Stimulated activated CD4-positive, alpha-beta T cell treated with anti-CD3 and anti-CD28 coated beads, TNF-alpha, amount 100 ng/mL, for 48 hours (primary cell): ENCODE data around the gene MOK.
"Not testable (repeated sequence)": the region's sequence is repeated elsewhere in the genome, so short reads cannot be mapped to it uniquely, and the experiment has no call there.

Experiments used
- DNase-seq, 3 donors: peaks; one replicate each; pipeline ENCODE4 v3.0.0-alpha.2; 2020; ENCODE audit warnings: low read depth in 3 of 3

MOK gene

DNA sequence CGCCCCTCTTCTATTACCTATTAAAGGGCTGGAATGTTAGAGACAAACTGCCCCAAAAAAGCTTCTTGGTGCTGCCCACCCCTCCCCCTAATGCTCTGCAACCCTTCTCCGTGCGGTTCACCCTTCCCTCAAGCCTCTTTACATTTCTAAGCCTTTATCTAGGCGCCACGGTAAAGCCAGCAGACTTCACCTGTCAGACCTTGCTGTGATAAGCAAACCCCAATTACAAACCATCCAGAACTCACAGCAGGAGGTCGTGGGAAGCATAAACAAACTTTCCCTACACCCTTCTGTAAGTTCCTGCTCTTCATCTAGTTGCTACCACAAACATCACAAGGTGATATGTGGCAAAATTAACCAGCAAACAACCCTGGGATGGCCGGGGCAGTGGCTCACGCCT lies 56.8 kb downstream of the MOK start:
- DNase-seq: no peak

- no peak for DNase-seq
Measured at GRCh38 chr14:102246071-102246470, 58.9 kb downstream of the MOK start.

DNA sequence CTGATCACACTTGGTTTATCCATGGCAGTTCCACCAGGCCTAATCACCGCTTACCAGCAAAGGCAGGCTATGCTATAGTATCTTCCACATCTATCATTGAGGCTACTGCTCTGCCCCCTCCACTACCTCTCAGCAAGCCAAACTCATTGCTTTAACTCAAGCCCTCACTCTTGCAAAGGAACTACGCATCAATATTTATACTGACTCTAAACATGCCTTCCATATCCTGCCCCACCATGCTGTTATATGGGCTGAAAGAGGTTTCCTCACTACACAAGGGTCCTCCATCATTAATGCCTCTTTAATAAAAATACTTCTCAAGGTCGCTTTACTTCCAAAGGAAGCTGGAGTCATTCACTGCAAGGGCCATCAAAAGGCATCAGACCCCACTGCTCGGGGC lies 61.2 kb downstream of the MOK start:
- not testable (repeated sequence) for DNase-seq

DNA sequence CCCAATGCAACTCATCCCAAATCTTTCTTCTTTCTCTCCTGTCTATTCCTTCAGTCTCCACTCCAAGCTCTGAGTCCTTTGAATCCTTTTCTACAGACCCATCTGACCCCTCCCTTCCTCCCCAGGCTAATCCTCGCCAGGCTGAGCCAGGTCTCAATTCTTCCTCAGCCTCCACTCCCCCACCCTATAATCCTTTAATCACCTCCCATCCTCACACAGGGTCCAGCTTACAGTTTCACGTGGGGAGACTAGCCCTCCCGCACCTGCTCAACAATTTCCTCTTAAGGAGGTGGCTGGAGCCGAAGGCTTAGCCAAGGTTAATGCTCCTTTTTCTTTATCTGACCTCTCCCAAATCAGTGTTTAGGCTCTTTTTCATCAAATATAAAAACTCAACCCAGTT lies 63.8 kb downstream of the MOK start:
- no peak for DNase-seq

- DNase-seq: not testable (repeated sequence)
Measured at GRCh38 chr14:102240481-102240880, 64.5 kb downstream of the MOK start.

DNA sequence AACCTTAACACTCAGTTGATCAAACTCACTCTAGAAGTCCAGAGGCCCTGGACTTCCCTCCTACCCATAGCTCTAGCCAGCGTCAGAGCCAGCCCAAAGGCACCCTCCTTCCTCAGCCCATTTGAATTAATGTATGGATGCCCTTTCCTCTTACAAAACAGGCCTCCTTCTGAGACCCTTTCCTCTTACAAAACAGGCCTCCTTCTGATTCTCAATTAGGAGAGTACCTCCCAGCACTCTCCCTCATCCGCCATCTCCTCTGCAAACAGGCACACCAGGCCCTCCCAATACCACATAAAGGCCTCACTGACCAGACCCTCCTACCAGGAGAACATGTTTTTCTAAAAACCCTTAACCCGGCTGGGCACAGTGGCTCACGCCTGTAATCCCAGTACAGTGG lies 65.7 kb downstream of the MOK start:
- DNase-seq: no peak

- DNase-seq: no peak
Measured at GRCh38 chr14:102238766-102239165, 66.2 kb downstream of the MOK start.

DNA sequence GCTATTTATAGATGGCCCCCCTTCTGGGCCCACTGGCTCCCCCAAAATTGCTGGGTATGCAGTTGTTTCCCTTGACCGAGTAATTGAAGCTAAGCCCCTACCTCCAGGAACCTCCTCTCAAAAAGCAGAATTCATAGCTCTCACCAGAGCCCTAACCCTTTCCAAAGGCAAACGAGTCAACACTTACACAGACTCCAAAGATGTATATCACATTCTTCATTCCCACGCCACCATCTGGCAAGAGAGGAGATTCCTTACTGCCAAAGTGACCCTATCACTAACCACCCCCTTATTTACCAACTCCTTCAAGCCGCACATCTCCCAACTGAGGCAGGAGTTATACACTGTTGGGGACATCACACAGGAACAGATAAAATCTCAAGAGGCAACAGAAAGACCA lies 66.8 kb downstream of the MOK start:
- DNase-seq: no peak

DNA sequence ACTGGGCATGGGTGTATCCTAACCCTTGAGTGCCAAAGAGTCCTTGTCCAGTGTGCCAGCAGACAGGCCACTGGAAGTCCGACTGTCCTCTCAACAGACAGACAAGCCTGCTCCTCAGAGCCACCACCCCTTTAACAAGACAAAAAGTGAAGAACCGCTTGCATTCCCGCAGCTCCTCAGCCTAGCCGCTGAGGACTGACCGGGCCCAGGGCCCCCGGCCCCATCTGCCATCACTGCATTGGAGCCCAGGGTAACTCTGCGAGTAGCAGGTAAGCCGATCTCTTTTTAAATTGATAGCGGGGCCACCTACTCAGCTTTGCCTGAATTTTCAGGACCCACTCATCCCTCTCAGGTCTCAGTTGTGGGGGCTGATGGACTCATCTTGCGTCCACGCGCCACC lies 68.9 kb downstream of the MOK start:
- no peak for DNase-seq

- peak; percentile 65 to 80 (median 66) for DNase-seq
Measured at GRCh38 chr14:102235275-102235897, 69.6 kb downstream of the MOK start.

DNA sequence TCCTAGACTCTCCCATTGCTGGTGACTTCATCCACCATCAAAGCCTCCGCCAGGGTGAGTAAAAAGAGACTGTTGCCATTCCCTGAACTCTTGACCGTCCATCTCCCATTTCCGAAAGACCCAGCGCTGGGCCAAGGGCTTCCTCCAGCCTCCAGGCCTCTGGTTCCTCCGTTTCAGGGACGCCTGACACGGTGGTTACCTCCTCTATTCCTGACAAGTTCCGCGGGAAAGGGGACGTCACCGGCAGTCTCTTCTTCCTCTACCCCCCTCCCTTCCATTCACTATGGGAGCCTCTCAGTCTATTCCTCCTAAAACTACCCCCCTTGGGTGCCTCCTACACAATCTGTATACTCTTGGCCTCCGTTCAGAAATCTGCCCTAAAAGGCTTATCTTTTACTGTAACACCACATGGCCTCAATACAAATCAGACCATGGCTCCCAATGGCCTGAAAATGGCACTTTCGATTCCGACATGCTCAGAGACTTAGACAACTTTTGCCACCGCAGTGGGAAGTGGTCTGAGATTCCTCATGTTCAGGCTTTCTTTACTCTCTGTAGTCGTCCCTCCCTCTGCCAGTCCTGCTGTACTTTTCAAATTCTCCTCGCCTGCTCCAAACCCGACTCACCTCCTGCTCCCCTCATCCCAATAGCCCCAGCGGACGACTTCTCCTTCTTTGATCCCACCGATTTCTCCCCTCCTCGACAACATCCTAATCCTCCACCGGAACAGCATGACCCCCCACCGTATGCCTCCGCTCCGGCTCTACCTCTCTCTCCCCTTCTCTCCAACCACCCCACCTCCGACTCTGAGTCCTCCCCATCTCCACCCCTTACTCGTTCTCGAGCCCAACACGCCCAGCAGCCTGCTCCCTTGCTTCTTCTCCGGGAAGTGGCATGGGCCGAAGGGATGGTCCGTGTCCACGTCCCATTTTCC lies 70.4 kb downstream of the MOK start:
- DNase-seq: no peak

DNA sequence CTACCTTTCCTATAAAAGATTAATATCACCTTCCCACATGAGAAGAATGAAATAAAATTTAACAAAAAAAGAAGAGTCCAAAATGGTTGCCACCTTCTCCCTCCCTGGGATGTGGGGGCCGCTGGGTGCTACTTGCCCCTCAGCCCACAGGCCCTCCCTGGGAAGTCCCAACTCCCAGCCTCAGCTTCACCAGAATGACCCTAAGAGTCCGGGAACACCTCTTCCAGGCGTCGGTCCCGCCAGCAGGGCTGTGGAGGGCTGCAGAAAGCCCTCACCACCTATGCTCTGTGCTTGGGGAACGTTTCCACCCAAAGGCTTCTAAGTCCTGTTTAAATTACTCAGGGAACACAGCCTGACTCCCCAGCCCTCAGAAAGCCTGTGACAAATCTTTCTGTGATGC lies 71.9 kb downstream of the MOK start:
- DNase-seq: no peak

DNA sequence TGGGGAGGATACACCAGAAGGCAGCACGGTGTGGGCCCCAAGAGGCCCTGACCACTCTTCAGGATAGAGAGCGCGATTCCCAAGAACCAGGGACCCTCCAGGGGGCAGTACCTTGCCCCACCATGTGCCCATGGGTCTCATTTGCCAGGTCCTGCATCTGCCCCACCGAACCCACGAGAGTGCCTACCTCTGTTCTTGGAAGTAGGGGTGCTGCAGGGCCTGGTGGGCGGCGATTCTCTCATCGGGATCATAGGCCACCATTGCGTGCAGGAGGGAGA lies 72.7 kb downstream of the MOK start:
- DNase-seq: no peak

DNA sequence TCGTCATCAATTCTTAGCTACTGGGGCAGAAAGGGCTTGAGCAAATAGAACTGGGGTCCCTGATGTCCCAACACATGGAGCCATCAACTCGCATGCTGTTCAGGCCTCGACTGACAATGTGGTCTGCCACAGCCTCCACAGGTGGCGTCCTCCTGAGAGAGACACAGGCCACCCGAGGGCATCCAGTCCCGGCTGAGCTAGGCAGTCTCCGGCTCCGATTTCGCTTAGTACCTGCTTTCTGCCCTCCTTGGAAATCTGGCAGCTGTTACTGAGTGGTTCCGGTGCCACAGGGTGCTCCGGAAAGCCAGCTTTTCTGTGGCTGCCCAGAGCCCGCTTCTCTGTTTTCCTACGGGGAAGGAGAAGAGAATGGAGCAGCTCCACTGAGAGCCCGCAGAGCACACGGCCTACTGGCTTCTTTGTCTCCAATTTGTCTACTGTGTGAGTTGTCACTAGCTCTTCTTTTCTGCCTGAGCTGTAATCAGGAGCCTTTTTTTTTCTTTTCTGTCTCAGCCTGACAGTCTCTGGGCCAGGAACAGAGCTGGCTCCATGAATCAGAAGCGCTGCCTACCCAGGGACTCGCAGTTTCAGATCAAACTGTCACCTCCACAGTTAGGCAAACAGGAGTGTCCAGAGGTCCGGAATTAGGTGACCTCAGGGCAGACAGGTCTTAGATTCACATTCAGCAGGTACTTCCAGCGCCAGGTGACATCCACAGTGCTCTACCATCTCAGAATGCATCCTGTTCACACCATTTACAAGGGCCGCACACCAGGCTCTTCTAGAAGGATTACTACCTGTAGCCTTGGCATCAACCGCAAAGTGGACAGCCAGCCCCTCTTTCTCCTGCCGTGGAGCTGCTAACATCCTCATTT lies 73.3 kb downstream of the MOK start:
- no peak for DNase-seq

GRCh38 chr14:102230481-102231210 lies 74.3 kb downstream of the MOK start:
- no peak for DNase-seq

DNA sequence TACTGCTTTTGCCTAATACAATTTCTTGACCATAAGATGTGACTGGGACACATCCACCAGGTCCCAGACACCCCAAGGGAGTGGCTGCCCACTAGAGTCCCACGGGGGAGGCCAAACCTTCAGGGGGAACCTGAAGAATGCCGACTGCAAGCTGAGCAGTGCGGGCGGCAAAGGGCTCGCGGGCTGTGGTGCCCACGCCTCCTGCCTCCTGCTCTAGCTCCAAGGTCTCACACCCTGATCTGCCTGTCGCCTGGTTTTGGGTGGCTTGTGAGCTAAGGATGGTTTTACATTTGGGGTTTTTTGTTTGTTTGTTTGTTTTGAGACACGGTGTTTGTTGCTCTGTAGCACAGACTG lies 75.2 kb downstream of the MOK start:
- no peak for DNase-seq

GRCh38 chr14:102229071-102229738 lies 75.8 kb downstream of the MOK start:
- no peak for DNase-seq

GRCh38 chr14:102227184-102227964 lies 77.6 kb downstream of the MOK start:
- DNase-seq: no peak

DNA sequence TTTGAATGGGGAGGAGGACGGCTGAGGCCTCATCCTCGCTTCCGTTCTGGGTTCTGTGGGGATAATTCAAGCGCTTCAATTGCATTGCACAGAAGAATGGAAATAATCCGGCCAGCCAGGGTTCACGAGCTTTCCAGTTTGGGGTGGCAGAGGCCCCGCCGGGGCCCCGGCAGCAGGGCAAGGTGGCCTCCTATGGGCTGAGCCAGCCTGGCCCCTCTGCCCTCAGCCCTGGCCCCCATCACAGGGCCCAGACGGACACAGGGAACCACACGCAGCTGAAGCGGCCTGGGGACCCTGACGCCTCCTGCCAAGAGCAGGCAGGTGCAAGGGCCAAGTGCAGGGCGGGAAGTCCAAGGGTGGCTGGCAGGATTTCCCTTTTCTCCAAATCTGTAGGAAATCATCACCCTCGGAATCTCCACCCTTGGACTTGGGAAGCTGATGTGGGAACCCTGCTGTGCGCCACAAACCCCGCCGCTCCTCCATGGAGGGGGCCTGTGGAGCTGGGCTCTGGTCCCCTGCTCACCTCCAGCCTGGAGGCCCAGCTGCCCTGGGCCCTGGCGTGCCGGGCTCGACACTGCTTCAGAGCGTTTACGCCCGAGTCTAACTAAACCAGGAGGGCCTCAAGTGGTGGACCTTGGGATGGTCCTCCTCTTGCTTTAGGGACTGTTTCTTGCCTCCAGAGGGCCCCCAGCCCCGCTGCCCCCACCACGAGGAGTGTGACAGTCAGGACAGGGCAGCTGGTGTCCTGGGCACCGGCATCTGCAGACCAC lies 78.4 kb downstream of the MOK start:
- DNase-seq: no peak

GRCh38 chr14:102225936-102226335 lies 79.0 kb downstream of the MOK start:
- DNase-seq: no peak
